K562 (cell line): ENCODE data around the gene FSCN2. TPM values are rescaled to one million over a fixed set of nuclear protein-coding genes. Genes with fewer than 3 reads are reported as not detected.

Source experiments
- ATAC-seq: fragments of 200-7000 bp; cut with Tn5 transposase; 3 replicates; pipeline ENCODE4 v1.9.1; 2020; ENCODE audit warnings: moderate library complexity
- BruUV-seq: library from RNA; stranded (reverse); fragments of 400-500 nt; replicated peaks from 2 replicates; lab custom pipeline; 2021; lab: Mats Ljungman, UMichigan
- CTCF ChIA-PET: fragments of 300-600 bp; formaldehyde crosslinking; extraction: SDS; loops from one replicate; lab custom pipeline; 2021; ENCODE audit warnings: low intra/inter-chr PET ratio; lab: Yijun Ruan, JAX
- POLR2A ChIA-PET: fragments of 300-600, 350-650 bp; sonication (Branson Sonifier 250); formaldehyde crosslinking; extraction: SDS; loops from one replicate; lab custom pipeline; 2021; ENCODE audit warnings: antibody characterized with exemption, inconsistent platforms; lab: Yijun Ruan, JAX
- DNase-seq, 4 experiments: peaks; one replicate each; pipeline versions ENCODE4 v3.0.0 to v3.0.0-alpha.2; 2011 to 2018; ENCODE audit warnings: low spot score in 3 of 4, mixed read lengths in 3 of 4; ENCODE audit errors: extremely low read depth in 1 of 4
- FAIRE-seq: peaks from 2 replicates; lab custom pipeline; 2011; peaks lifted over from hg19 to GRCh38; lab: Jason Lieb, UNC
- H2AFZ ChIP-seq: 2 replicates; pipeline ENCODE4 v1.6.0; 2011; ENCODE audit warnings: low read depth, low read length, control low read depth, inconsistent platforms
- H3K27ac ChIP-seq: fragments of 200-600 bp; 3 replicates; pipeline ENCODE4 v1.8.0; 2011; ENCODE audit warnings: low read depth, mild to moderate bottlenecking, control low read depth, inconsistent platforms, low read length, moderate library complexity, mixed read lengths; ENCODE audit errors: extremely low read depth
- H3K27me3 ChIP-seq, 2 experiments: fragments of 300-600 bp in 1 of 2; 2 replicates in 1 of 2; 3 replicates in 1 of 2; pipeline versions ENCODE4 v1.6.0 to v1.8.0; 2011; ENCODE audit warnings: inconsistent platforms in 2 of 2, low read length in 2 of 2, mild to moderate bottlenecking in 1 of 2, mixed read lengths in 1 of 2, moderate library complexity in 1 of 2; ENCODE audit not compliant: control insufficient read depth in 2 of 2, insufficient read depth in 2 of 2
- H3K36me3 ChIP-seq: fragments of 300-600 bp; 3 replicates; pipeline ENCODE4 v1.8.0; 2011; ENCODE audit warnings: mild to moderate bottlenecking, low read length, inconsistent platforms; ENCODE audit not compliant: control insufficient read depth, insufficient read depth
- H3K4me1 ChIP-seq, 2 experiments: fragments of 200-600 bp in 1 of 2; replicated peaks in 1 of 2; 2 replicates in 1 of 2; 3 replicates in 1 of 2; pipeline versions ENCODE4 v1.5.1 to v1.8.0; 2011; ENCODE audit warnings: inconsistent platforms in 2 of 2, low read length in 2 of 2, mild to moderate bottlenecking in 1 of 2, mixed read lengths in 1 of 2, moderate library complexity in 1 of 2; ENCODE audit not compliant: control insufficient read depth in 2 of 2, insufficient read depth in 2 of 2
- H3K4me2 ChIP-seq: 2 replicates; pipeline ENCODE4 v1.6.1; 2011; ENCODE audit warnings: low read length, control low read depth, inconsistent platforms, mixed read lengths; ENCODE audit not compliant: insufficient read depth
- H3K4me3 ChIP-seq: fragments of 200-600 bp; sonication (generic), shearing (Covaris generic); 2 replicates; pipeline ENCODE4 v1.5.1; 2016; ENCODE audit warnings: control low read depth, inconsistent platforms
- H3K79me2 ChIP-seq: fragments of 200-600 bp; 3 replicates; pipeline ENCODE4 v1.8.0; 2011; ENCODE audit warnings: low read length, inconsistent platforms; ENCODE audit not compliant: control insufficient read depth, insufficient read depth
- H3K9ac ChIP-seq, 2 experiments: 2 replicates each; pipeline versions ENCODE4 v1.6.0 to v1.6.1; 2011; ENCODE audit warnings: low read depth in 2 of 2, low read length in 2 of 2, control low read depth in 1 of 2, inconsistent platforms in 1 of 2, mild to moderate bottlenecking in 1 of 2, mixed read lengths in 1 of 2; ENCODE audit not compliant: insufficient read depth in 1 of 2
- H3K9me1 ChIP-seq: one replicate; pipeline ENCODE4 v1.6.0; 2011; ENCODE audit warnings: inconsistent platforms, mild to moderate bottlenecking, low read length, moderate library complexity; ENCODE audit not compliant: control insufficient read depth, insufficient read depth
- H3K9me3 ChIP-seq: replicated peaks from 2 replicates; pipeline ENCODE4 v1.5.1; 2011; ENCODE audit warnings: low read depth, low read length, inconsistent platforms; ENCODE audit not compliant: control insufficient read depth, insufficient read depth
- H4K20me1 ChIP-seq: replicated peaks from 2 replicates; pipeline ENCODE4 v1.6.1; 2011; ENCODE audit warnings: low read length, inconsistent platforms, mixed read lengths; ENCODE audit not compliant: control insufficient read depth, insufficient read depth
- CBX1 ChIP-seq: sonication (generic); IDR thresholded peaks from 2 replicates; pipeline ENCODE4 v1.6.1; 2016; ENCODE audit warnings: antibody characterized with exemption, low read depth, mild to moderate bottlenecking
- FOSL1 ChIP-seq: fragments of 200-800 bp; sonication (Bioruptor generic); conservative IDR thresholded peaks from 2 replicates; pipeline ENCODE4 v1.6.1; 2016; ENCODE audit warnings: missing genetic modification characterization, missing compliant biosample characterization
- GTF2F1 ChIP-seq: IDR thresholded peaks from 2 replicates; pipeline ENCODE4 v1.6.1; 2011; ENCODE audit warnings: low read depth, low read length, improper control_type of control experiment
- JUND ChIP-seq, 2 experiments: IDR thresholded peaks; 2 replicates in 1 of 2; 3 replicates in 1 of 2; pipeline ENCODE4 v1.6.1; 2011; ENCODE audit warnings: borderline replicate concordance in 2 of 2, low read depth in 2 of 2, low read length in 2 of 2, improper control_type of control experiment in 1 of 2, missing biosample characterization in 1 of 2, missing genetic modification characterization in 1 of 2, missing genetic modification reagents in 1 of 2
- MAZ ChIP-seq, 2 experiments: fragments of 450-650 bp in 1 of 2; sonication (generic) in 1 of 2; formaldehyde crosslinking; IDR thresholded peaks in 1 of 2; conservative IDR thresholded peaks in 1 of 2; 2 replicates each; pipeline versions ENCODE4 v1.4.0 to v1.5.0; 2020; ENCODE audit warnings: mild to moderate bottlenecking in 1 of 2, missing genetic modification reagents in 1 of 2
- MLX ChIP-seq, 2 experiments: fragments of 450-650 bp in 1 of 2; sonication (generic) in 1 of 2; formaldehyde crosslinking; conservative IDR thresholded peaks; 2 replicates each; pipeline versions ENCODE4 v1.4.0 to v1.8.1; 2020 to 2022; ENCODE audit warnings: mild to moderate bottlenecking in 1 of 2, missing genetic modification reagents in 1 of 2
- PBX2 ChIP-seq, 2 experiments: IDR thresholded peaks in 1 of 2; conservative IDR thresholded peaks in 1 of 2; 2 replicates each; pipeline ENCODE4 v1.6.1; 2016; ENCODE audit warnings: low read depth in 2 of 2, mild to moderate bottlenecking in 1 of 2, missing compliant biosample characterization in 1 of 2, missing genetic modification characterization in 1 of 2, moderate library complexity in 1 of 2
- POLR2G ChIP-seq: fragments of 200-400 bp; formaldehyde crosslinking; IDR thresholded peaks from 2 replicates; pipeline ENCODE4 v1.6.1; 2017; ENCODE audit warnings: low read depth, mild to moderate bottlenecking, antibody characterized with exemption, low read length, moderate library complexity
- RFX7 ChIP-seq: fragments of 250-450 bp; sonication (Bioruptor Pico); IDR thresholded peaks from 2 replicates; pipeline ENCODE4 v1.5.1; 2021; ENCODE audit warnings: mild to moderate bottlenecking
- SP1 ChIP-seq: sonication (generic); formaldehyde crosslinking; IDR thresholded peaks from 2 replicates; pipeline ENCODE4 v1.8.1; 2022; ENCODE audit warnings: mild to moderate bottlenecking, missing genetic modification reagents
- STAT5A ChIP-seq: IDR thresholded peaks from 2 replicates; pipeline ENCODE4 v1.6.1; 2012; ENCODE audit warnings: low read length, inconsistent platforms, borderline replicate concordance
- ZBED1 ChIP-seq: IDR thresholded peaks from 2 replicates; pipeline ENCODE4 v1.6.1; 2014
- ZNF143 ChIP-seq: sonication (generic); formaldehyde crosslinking; IDR thresholded peaks from 2 replicates; pipeline ENCODE4 v1.9.0; 2022; ENCODE audit warnings: mild to moderate bottlenecking, missing genetic modification reagents
- WGBS: fragments of 100-300 bp; shearing (Covaris generic); methylation state at CpG from one replicate; pipeline ENCODE4 v1.1.6; 2016; ENCODE audit warnings: low coverage, mixed read lengths; ENCODE audit not compliant: insufficient coverage; ENCODE audit errors: missing lambda C conversion rate; 5-methylcytosine and 5-hydroxymethylcytosine counted together
- in situ Hi-C: fragments of 300-500 bp; cut with MboI; formaldehyde crosslinking; loops from 4 replicates; pipeline ENCODE4 v1.15.0; 2018; ENCODE audit warnings: inconsistent platforms, mixed read lengths
- intact Hi-C: fragments of 100-400 bp; cut with micrococcal nuclease; formaldehyde crosslinking; loops from 2 replicates; pipeline ENCODE4 v1.14.2; 2022
- polyA plus RNA-seq, 8 experiments: library from polyadenylated mRNA; depleted of rRNA in 4 of 8; stranded (reverse) in 5 of 8; unstranded in 3 of 8; fragments of >200 nt; fragmentation: Nextera tagmentation in 2 of 8; fragmentation: Illumina TruSeq in 1 of 8; extraction: Ambion mirVana in 2 of 8; extraction: Trizol in 1 of 8; gene quantifications; 2 replicates each; pipeline versions ENCODE4 v1.2.1 to v1.2.3, GENCODE V29; 2011 to 2014; ENCODE audit warnings: inconsistent platforms in 1 of 8, missing spikeins in 1 of 8
- total RNA-seq, 7 experiments: library from RNA; depleted of rRNA in 6 of 7; stranded (reverse); fragments of >200 nt in 6 of 7; fragmentation: Illumina TruSeq in 2 of 7; extraction: Trizol in 2 of 7; gene quantifications; 2 replicates each; pipeline versions ENCODE4 v1.2.1 to v1.2.3, GENCODE V29; 2011 to 2021; ENCODE audit warnings: low replicate concordance in 1 of 7
- TF ChIP-seq, protein P1 (sequence below): sonication (generic); formaldehyde crosslinking; IDR thresholded peaks from 2 replicates; pipeline ENCODE4 v1.9.0; 2022; ENCODE audit warnings: mild to moderate bottlenecking, missing genetic modification reagents
- TF ChIP-seq, protein P2 (sequence below): fragments of 450-650 bp; IDR thresholded peaks from 2 replicates; pipeline ENCODE4 v1.7.0; 2016; ENCODE audit warnings: borderline replicate concordance

The FSCN2 gene
- total and polyA plus RNA-seq, 9 of the 15 experiments (the other 6 are each of a cell fraction or from before 2014, with no cell fraction given), result 0.08 TPM; not detected in 8

DNA sequence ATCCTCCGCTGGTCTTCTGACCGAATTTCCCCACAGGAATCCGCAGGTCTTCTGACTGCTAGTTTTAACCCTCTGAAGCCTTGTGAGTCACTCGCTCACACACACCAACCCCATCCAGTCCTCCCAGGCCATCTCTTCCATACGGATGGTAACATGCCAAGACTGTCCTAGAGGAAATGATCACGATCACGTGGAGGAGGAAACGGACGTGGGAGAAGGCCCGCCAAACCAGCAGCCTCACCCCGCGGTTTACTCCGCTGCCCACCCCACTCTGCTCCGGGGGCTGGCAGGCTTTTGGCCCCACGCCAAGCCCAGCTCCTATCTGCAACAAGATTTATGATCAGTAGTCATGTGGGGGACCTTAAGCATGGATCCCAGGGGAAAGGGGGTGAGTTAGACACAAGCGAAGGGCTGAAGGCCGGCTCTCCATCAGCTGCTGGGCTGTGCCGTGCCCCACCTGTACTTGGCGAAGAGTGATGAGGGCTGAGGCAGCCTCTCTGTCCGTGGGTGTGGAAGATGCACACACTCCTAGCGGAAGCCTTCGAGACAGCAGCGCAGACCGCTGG, 25.5 kb downstream of the FSCN2 start:
- ChIA-PET CTCF (no interaction called here), POLR2A (interaction anchor here (1.3 kb wide), 1 partner anchor 23 kb away, joined by 4 read pairs; no protein-coding TSS in a partner anchor)
- BruUV-seq, result no TSS peak
- no peaks in the 10 kb centered on the region for H3K9me3 ChIP-seq
- DNase-seq (peak in 2 of 4 experiments; percentile 46 to 52), ATAC-seq (no peak; the same call in 2 of the 3 replicates), FAIRE-seq (peak; percentile 90)
- peak overlapping the region; percentile 97 for H3K4me3 ChIP-seq
- H3K36me3 ChIP-seq, result peaks cover 50% of the 10 kb centered on the region
- H3K9me1 ChIP-seq, result peaks cover 4% of the 10 kb centered on the region
- H3K4me1 ChIP-seq, result peaks cover 28 to 74% of the 10 kb centered on the region in 2 experiments
- peak overlapping the region; percentile 89 to 96 for H3K9ac ChIP-seq
- intact Hi-C loops (no loop called here), in situ Hi-C loops (no loop called here)
- H3K4me2 ChIP-seq, result peak overlapping the region; percentile 96
- H2AFZ ChIP-seq, result peak overlapping the region; percentile 96
- H3K27ac ChIP-seq, result peak overlapping the region; percentile 24; the same call in 2 of the 3 replicates
- WGBS, result 23% methylated on average over 23 of the region's 24 CpGs
- no peaks in the 10 kb centered on the region for H3K27me3 ChIP-seq
- peaks cover 37% of the 10 kb centered on the region for H3K79me2 ChIP-seq
- peaks cover 24% of the 10 kb centered on the region for H4K20me1 ChIP-seq
- TF ChIP-seq MAZ (CRISPR knock-in tag; conservative IDR thresholded peaks at IDR 0.05 in 1 of 2, IDR thresholded peaks at IDR 0.05 in 1 of 2), result no peak
- TF ChIP-seq PBX2 (CRISPR knock-in tag; IDR thresholded peaks at IDR 0.05; ENCODE audit: low read depth), result no peak
- TF ChIP-seq PBX2 (tag; conservative IDR thresholded peaks at IDR 0.05; ENCODE audit: low read depth), result peak; percentile 58
- no peak for TF ChIP-seq RFX7 (CRISPR knock-in tag)
- TF ChIP-seq, protein P1, sequence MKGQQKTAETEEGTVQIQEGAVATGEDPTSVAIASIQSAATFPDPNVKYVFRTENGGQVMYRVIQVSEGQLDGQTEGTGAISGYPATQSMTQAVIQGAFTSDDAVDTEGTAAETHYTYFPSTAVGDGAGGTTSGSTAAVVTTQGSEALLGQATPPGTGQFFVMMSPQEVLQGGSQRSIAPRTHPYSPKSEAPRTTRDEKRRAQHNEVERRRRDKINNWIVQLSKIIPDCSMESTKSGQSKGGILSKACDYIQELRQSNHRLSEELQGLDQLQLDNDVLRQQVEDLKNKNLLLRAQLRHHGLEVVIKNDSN (CRISPR knock-in tag), result peak; percentile 56
- no peak for TF ChIP-seq SP1 (CRISPR knock-in tag)
- TF ChIP-seq ZNF143 (CRISPR knock-in tag), result no peak
- peak; percentile 30; the same call in 1 of the 2 replicates for TF ChIP-seq JUND (IDR thresholded peaks at IDR 0.05; ENCODE audit: borderline replicate concordance, low read depth, low read length)
- no peak for TF ChIP-seq JUND (tag; IDR thresholded peaks at IDR 0.05; ENCODE audit: borderline replicate concordance, low read depth, low read length)
- TF ChIP-seq FOSL1 (tag), result peak; percentile 35; the same call in 1 of the 2 replicates
- TF ChIP-seq CBX1, result no peak
- no peak for TF ChIP-seq GTF2F1
- no peak for TF ChIP-seq STAT5A
- no peak for TF ChIP-seq MLX (CRISPR knock-in tag; conservative IDR thresholded peaks at IDR 0.05)
- TF ChIP-seq POLR2G, result peak; percentile 57
- TF ChIP-seq ZBED1, result no peak
- TF ChIP-seq, protein P2, sequence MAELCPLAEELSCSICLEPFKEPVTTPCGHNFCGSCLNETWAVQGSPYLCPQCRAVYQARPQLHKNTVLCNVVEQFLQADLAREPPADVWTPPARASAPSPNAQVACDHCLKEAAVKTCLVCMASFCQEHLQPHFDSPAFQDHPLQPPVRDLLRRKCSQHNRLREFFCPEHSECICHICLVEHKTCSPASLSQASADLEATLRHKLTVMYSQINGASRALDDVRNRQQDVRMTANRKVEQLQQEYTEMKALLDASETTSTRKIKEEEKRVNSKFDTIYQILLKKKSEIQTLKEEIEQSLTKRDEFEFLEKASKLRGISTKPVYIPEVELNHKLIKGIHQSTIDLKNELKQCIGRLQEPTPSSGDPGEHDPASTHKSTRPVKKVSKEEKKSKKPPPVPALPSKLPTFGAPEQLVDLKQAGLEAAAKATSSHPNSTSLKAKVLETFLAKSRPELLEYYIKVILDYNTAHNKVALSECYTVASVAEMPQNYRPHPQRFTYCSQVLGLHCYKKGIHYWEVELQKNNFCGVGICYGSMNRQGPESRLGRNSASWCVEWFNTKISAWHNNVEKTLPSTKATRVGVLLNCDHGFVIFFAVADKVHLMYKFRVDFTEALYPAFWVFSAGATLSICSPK, result no peak
